Type B pancreatic cell (in vitro differentiated cells): ENCODE results near the gene PEF1. TPM values are rescaled to one million over a fixed set of nuclear protein-coding genes. Genes with fewer than 3 reads are reported as not detected.

Experiments
- DNase-seq: peaks from one replicate; pipeline ENCODE4 v3.0.0; 2021; ENCODE audit warnings: mixed read lengths; ENCODE audit not compliant: unreplicated experiment; ENCODE audit errors: extremely low spot score
- H3K27ac Mint-ChIP-seq: 2 replicates; pipeline ENCODE4 v1.8.0; 2021; ENCODE audit warnings: mild to moderate bottlenecking, mixed read lengths
- H3K27me3 Mint-ChIP-seq: 2 replicates; pipeline ENCODE4 v1.8.0; 2021; ENCODE audit warnings: mixed read lengths
- H3K36me3 Mint-ChIP-seq: 2 replicates; pipeline ENCODE4 v1.8.0; 2021; ENCODE audit warnings: mixed read lengths
- H3K4me1 Mint-ChIP-seq: one replicate; pipeline ENCODE4 v1.8.0; 2021; ENCODE audit warnings: mixed read lengths; ENCODE audit not compliant: unreplicated experiment
- H3K4me3 Mint-ChIP-seq: 2 replicates; pipeline ENCODE4 v1.8.0; 2021; ENCODE audit warnings: mild to moderate bottlenecking, mixed read lengths
- H3K9me3 Mint-ChIP-seq: 2 replicates; pipeline ENCODE4 v1.8.0; 2021; ENCODE audit warnings: mixed read lengths
- CTCF ChIP-seq: fragments of 200-600 bp; sonication (generic); conservative IDR thresholded peaks from 2 replicates; pipeline ENCODE4 v1.5.0; 2021; ENCODE audit warnings: antibody characterized with exemption, mild to moderate bottlenecking
- total RNA-seq: library from RNA; stranded (reverse); gene quantifications from 2 replicates; pipeline ENCODE4 v1.2.1, GENCODE V29; 2021; ENCODE audit warnings: low replicate concordance

Gene PEF1
- total RNA-seq, 1 donor from 2014 or later: 45.2 TPM

- Mint-ChIP-seq H3K27ac (no peak overlapping the region), H3K4me1 (peaks cover 23% of the 10 kb centered on the region), H3K27me3 (peaks cover 12% of the 10 kb centered on the region), H3K9me3 (no peaks in the 10 kb centered on the region), H3K36me3 (no peaks in the 10 kb centered on the region), H3K4me3 (no peak overlapping the region)
- no peak for TF ChIP-seq CTCF
- DNase-seq: peak; percentile 61
Observed at GRCh38 chr1:31584869-31585735, 59.6 kb downstream of the PEF1 start.

- H3K4me3 Mint-ChIP-seq: no peak overlapping the region
Observed at GRCh38 chr1:31583995-31584868, 60.4 kb downstream of the PEF1 start.

GRCh38 chr1:31583082-31583994 is 61.3 kb downstream of the PEF1 start:
- DNase-seq: peak; percentile 62
- Mint-ChIP-seq H3K27me3 (peaks cover 6% of the 10 kb centered on the region), H3K36me3 (no peaks in the 10 kb centered on the region), H3K27ac (peak overlapping the region; percentile 31), H3K4me3 (no peak overlapping the region), H3K4me1 (peaks cover 19% of the 10 kb centered on the region), H3K9me3 (no peaks in the 10 kb centered on the region)
- TF ChIP-seq CTCF: no peak

More at GRCh38 chr1:31583995-31584868, 60.4 kb downstream of the PEF1 start:
- H3K9me3 Mint-ChIP-seq: no peaks in the 10 kb centered on the region
- peaks cover 21% of the 10 kb centered on the region for H3K4me1 Mint-ChIP-seq
- TF ChIP-seq CTCF: no peak
- H3K36me3 Mint-ChIP-seq: no peaks in the 10 kb centered on the region
- peak; percentile 60 for DNase-seq
- H3K27me3 Mint-ChIP-seq: peaks cover 9% of the 10 kb centered on the region
- peak overlapping the region; percentile 31 for H3K27ac Mint-ChIP-seq

- Mint-ChIP-seq H3K27ac (peak overlapping the region; percentile 58), H3K9me3 (no peaks in the 10 kb centered on the region), H3K4me1 (peaks cover 19% of the 10 kb centered on the region), H3K36me3 (no peaks in the 10 kb centered on the region), H3K4me3 (no peak overlapping the region), H3K27me3 (no peaks in the 10 kb centered on the region)
- no peak for TF ChIP-seq CTCF
- DNase-seq: peak; percentile 42
Observed at GRCh38 chr1:31581821-31582810, 62.6 kb downstream of the PEF1 start.
